ENCODE results near the gene FBN3. TPM values are rescaled to one million over a fixed set of nuclear protein-coding genes. Genes with fewer than 3 reads are reported as not detected.

FBN3 gene
- total and polyA plus RNA-seq, 2 experiments from 2014 or later = 5.6 to 15.1 TPM

- Histone ChIP-seq H3K9me3 (ENCODE audit: low read depth) (no peaks in the 10 kb centered on the region), H3K36me3 (no peaks in the 10 kb centered on the region), H3K27me3 (no peaks in the 10 kb centered on the region), H3K4me3 (no peak overlapping the region), H3K4me1 (ENCODE audit: low read depth) (no peaks in the 10 kb centered on the region), H3K27ac (no peak overlapping the region)
- TF ChIP-seq CTCF (IDR thresholded peaks at IDR 0.05; ENCODE audit: low read depth, low read length) = no peak
- no peak for DNase-seq (ENCODE audit: low read depth in 1 of 2, low spot score in 1 of 2)
These were observed 7.5 kb downstream of the FBN3 start for GRCh38 chr19:8141726-8142512.

- Histone ChIP-seq H3K27ac (no peak overlapping the region), H3K27me3 (no peaks in the 10 kb centered on the region), H3K4me3 (no peak overlapping the region), H3K36me3 (no peaks in the 10 kb centered on the region), H3K9me3 (ENCODE audit: low read depth) (no peaks in the 10 kb centered on the region), H3K4me1 (ENCODE audit: low read depth) (no peaks in the 10 kb centered on the region)
- TF ChIP-seq CTCF (IDR thresholded peaks at IDR 0.05; ENCODE audit: low read depth, low read length) = no peak
- DNase-seq (ENCODE audit: low read depth in 1 of 2, low spot score in 1 of 2) = no peak
These were observed 11.2 kb downstream of the FBN3 start for GRCh38 chr19:8138201-8138600.

GRCh38 chr19:8137425-8137824 lies 12.0 kb downstream of the FBN3 start:
- H3K36me3 ChIP-seq = no peaks in the 10 kb centered on the region
- no peaks in the 10 kb centered on the region for H3K4me1 ChIP-seq (ENCODE audit: low read depth)
- no peak for DNase-seq (ENCODE audit: low read depth in 1 of 2, low spot score in 1 of 2)
- no peak for TF ChIP-seq CTCF (IDR thresholded peaks at IDR 0.05; ENCODE audit: low read depth, low read length)
- no peaks in the 10 kb centered on the region for H3K27me3 ChIP-seq
- no peaks in the 10 kb centered on the region for H3K9me3 ChIP-seq (ENCODE audit: low read depth)
- no peak overlapping the region for H3K27ac ChIP-seq
- H3K4me3 ChIP-seq = no peak overlapping the region

- DNase-seq (ENCODE audit: low read depth in 1 of 2, low spot score in 1 of 2) = no peak
- Histone ChIP-seq H3K9me3 (ENCODE audit: low read depth) (no peaks in the 10 kb centered on the region), H3K4me1 (ENCODE audit: low read depth) (no peaks in the 10 kb centered on the region), H3K27me3 (no peaks in the 10 kb centered on the region), H3K4me3 (no peak overlapping the region), H3K27ac (no peak overlapping the region), H3K36me3 (no peaks in the 10 kb centered on the region)
- no peak for TF ChIP-seq CTCF (IDR thresholded peaks at IDR 0.05; ENCODE audit: low read depth, low read length)
These were observed 13.3 kb downstream of the FBN3 start for GRCh38 chr19:8135946-8136618.

GRCh38 chr19:8132858-8133458 lies 16.4 kb downstream of the FBN3 start:
- Histone ChIP-seq H3K27ac (no peak overlapping the region), H3K27me3 (no peaks in the 10 kb centered on the region), H3K36me3 (no peaks in the 10 kb centered on the region), H3K4me3 (no peak overlapping the region), H3K9me3 (ENCODE audit: low read depth) (no peaks in the 10 kb centered on the region), H3K4me1 (ENCODE audit: low read depth) (no peaks in the 10 kb centered on the region)
- DNase-seq (ENCODE audit: low read depth in 1 of 2, low spot score in 1 of 2) = no peak
- no peak for TF ChIP-seq CTCF (IDR thresholded peaks at IDR 0.05; ENCODE audit: low read depth, low read length)

Measured in cardiac muscle cell (in vitro differentiated cells and primary cell).